K562 (cell line): ENCODE results near the gene RPRD1B. TPM values are rescaled to one million over a fixed set of nuclear protein-coding genes. Genes with fewer than 3 reads are reported as not detected.

Source experiments
- ATAC-seq: fragments of 200-7000 bp; cut with Tn5 transposase; 3 replicates; pipeline ENCODE4 v1.9.1; 2020; ENCODE audit warnings: moderate library complexity
- BruUV-seq: library from RNA; stranded (reverse); fragments of 400-500 nt; replicated peaks from 2 replicates; lab custom pipeline; 2021; lab: Mats Ljungman, UMichigan
- CTCF ChIA-PET: fragments of 300-600 bp; formaldehyde crosslinking; extraction: SDS; loops from one replicate; lab custom pipeline; 2021; ENCODE audit warnings: low intra/inter-chr PET ratio; lab: Yijun Ruan, JAX
- POLR2A ChIA-PET: fragments of 300-600, 350-650 bp; sonication (Branson Sonifier 250); formaldehyde crosslinking; extraction: SDS; loops from one replicate; lab custom pipeline; 2021; ENCODE audit warnings: antibody characterized with exemption, inconsistent platforms; lab: Yijun Ruan, JAX
- DNase-seq, 4 experiments: peaks; one replicate each; pipeline versions ENCODE4 v3.0.0 to v3.0.0-alpha.2; 2011 to 2018; ENCODE audit warnings: low spot score in 3 of 4, mixed read lengths in 3 of 4; ENCODE audit errors: extremely low read depth in 1 of 4
- FAIRE-seq: peaks from 2 replicates; lab custom pipeline; 2011; peaks lifted over from hg19 to GRCh38; lab: Jason Lieb, UNC
- H2AFZ ChIP-seq: 2 replicates; pipeline ENCODE4 v1.6.0; 2011; ENCODE audit warnings: low read depth, low read length, control low read depth, inconsistent platforms
- H3K27ac ChIP-seq: fragments of 200-600 bp; 3 replicates; pipeline ENCODE4 v1.8.0; 2011; ENCODE audit warnings: low read depth, mild to moderate bottlenecking, control low read depth, inconsistent platforms, low read length, moderate library complexity, mixed read lengths; ENCODE audit errors: extremely low read depth
- H3K27me3 ChIP-seq, 2 experiments: fragments of 300-600 bp in 1 of 2; 2 replicates in 1 of 2; 3 replicates in 1 of 2; pipeline versions ENCODE4 v1.6.0 to v1.8.0; 2011; ENCODE audit warnings: inconsistent platforms in 2 of 2, low read length in 2 of 2, mild to moderate bottlenecking in 1 of 2, mixed read lengths in 1 of 2, moderate library complexity in 1 of 2; ENCODE audit not compliant: control insufficient read depth in 2 of 2, insufficient read depth in 2 of 2
- H3K36me3 ChIP-seq: fragments of 300-600 bp; 3 replicates; pipeline ENCODE4 v1.8.0; 2011; ENCODE audit warnings: mild to moderate bottlenecking, low read length, inconsistent platforms; ENCODE audit not compliant: control insufficient read depth, insufficient read depth
- H3K4me1 ChIP-seq, 2 experiments: fragments of 200-600 bp in 1 of 2; replicated peaks in 1 of 2; 2 replicates in 1 of 2; 3 replicates in 1 of 2; pipeline versions ENCODE4 v1.5.1 to v1.8.0; 2011; ENCODE audit warnings: inconsistent platforms in 2 of 2, low read length in 2 of 2, mild to moderate bottlenecking in 1 of 2, mixed read lengths in 1 of 2, moderate library complexity in 1 of 2; ENCODE audit not compliant: control insufficient read depth in 2 of 2, insufficient read depth in 2 of 2
- H3K4me2 ChIP-seq: 2 replicates; pipeline ENCODE4 v1.6.1; 2011; ENCODE audit warnings: low read length, control low read depth, inconsistent platforms, mixed read lengths; ENCODE audit not compliant: insufficient read depth
- H3K4me3 ChIP-seq: fragments of 200-600 bp; sonication (generic), shearing (Covaris generic); 2 replicates; pipeline ENCODE4 v1.5.1; 2016; ENCODE audit warnings: control low read depth, inconsistent platforms
- H3K79me2 ChIP-seq: fragments of 200-600 bp; 3 replicates; pipeline ENCODE4 v1.8.0; 2011; ENCODE audit warnings: low read length, inconsistent platforms; ENCODE audit not compliant: control insufficient read depth, insufficient read depth
- H3K9ac ChIP-seq, 2 experiments: 2 replicates each; pipeline versions ENCODE4 v1.6.0 to v1.6.1; 2011; ENCODE audit warnings: low read depth in 2 of 2, low read length in 2 of 2, control low read depth in 1 of 2, inconsistent platforms in 1 of 2, mild to moderate bottlenecking in 1 of 2, mixed read lengths in 1 of 2; ENCODE audit not compliant: insufficient read depth in 1 of 2
- H3K9me1 ChIP-seq: one replicate; pipeline ENCODE4 v1.6.0; 2011; ENCODE audit warnings: inconsistent platforms, mild to moderate bottlenecking, low read length, moderate library complexity; ENCODE audit not compliant: control insufficient read depth, insufficient read depth
- H3K9me3 ChIP-seq: replicated peaks from 2 replicates; pipeline ENCODE4 v1.5.1; 2011; ENCODE audit warnings: low read depth, low read length, inconsistent platforms; ENCODE audit not compliant: control insufficient read depth, insufficient read depth
- H4K20me1 ChIP-seq: replicated peaks from 2 replicates; pipeline ENCODE4 v1.6.1; 2011; ENCODE audit warnings: low read length, inconsistent platforms, mixed read lengths; ENCODE audit not compliant: control insufficient read depth, insufficient read depth
- ADNP ChIP-seq: fragments of 200-800 bp; sonication (Bioruptor generic); IDR thresholded peaks from 2 replicates; pipeline ENCODE4 v1.6.1; 2016; ENCODE audit warnings: missing genetic modification characterization, missing compliant biosample characterization
- ARID1B ChIP-seq: fragments of 450-650 bp; IDR thresholded peaks from 2 replicates; pipeline ENCODE4 v1.6.1; 2016; ENCODE audit warnings: antibody characterized with exemption, mild to moderate bottlenecking, inconsistent platforms
- DACH1 ChIP-seq: fragments of 450-650 bp; IDR thresholded peaks from 2 replicates; pipeline ENCODE4 v1.6.1; 2018; ENCODE audit not compliant: partially characterized antibody
- LEF1 ChIP-seq: fragments of 450-650 bp; IDR thresholded peaks from 2 replicates; pipeline ENCODE4 v1.6.1; 2016; ENCODE audit warnings: mild to moderate bottlenecking
- NCOR1 ChIP-seq: fragments of 450-650 bp; IDR thresholded peaks from 2 replicates; pipeline ENCODE4 v1.6.1; 2016; ENCODE audit warnings: mild to moderate bottlenecking, moderate library complexity
- PBX2 ChIP-seq, 2 experiments: IDR thresholded peaks in 1 of 2; conservative IDR thresholded peaks in 1 of 2; 2 replicates each; pipeline ENCODE4 v1.6.1; 2016; ENCODE audit warnings: low read depth in 2 of 2, mild to moderate bottlenecking in 1 of 2, missing compliant biosample characterization in 1 of 2, missing genetic modification characterization in 1 of 2, moderate library complexity in 1 of 2
- SMARCA5 ChIP-seq: fragments of 450-650 bp; IDR thresholded peaks from 2 replicates; pipeline ENCODE4 v1.6.1; 2016
- ZNF121 ChIP-seq: sonication (generic); formaldehyde crosslinking; conservative IDR thresholded peaks from 2 replicates; pipeline ENCODE4 v1.8.0; 2022; ENCODE audit warnings: missing genetic modification reagents
- ZNF431 ChIP-seq: sonication (generic); formaldehyde crosslinking; IDR thresholded peaks from 2 replicates; pipeline ENCODE4 v1.8.0; 2022; ENCODE audit warnings: mild to moderate bottlenecking, missing genetic modification reagents
- WGBS: fragments of 100-300 bp; shearing (Covaris generic); methylation state at CpG from one replicate; pipeline ENCODE4 v1.1.6; 2016; ENCODE audit warnings: low coverage, mixed read lengths; ENCODE audit not compliant: insufficient coverage; ENCODE audit errors: missing lambda C conversion rate; 5-methylcytosine and 5-hydroxymethylcytosine counted together
- in situ Hi-C: fragments of 300-500 bp; cut with MboI; formaldehyde crosslinking; loops from 4 replicates; pipeline ENCODE4 v1.15.0; 2018; ENCODE audit warnings: inconsistent platforms, mixed read lengths
- intact Hi-C: fragments of 100-400 bp; cut with micrococcal nuclease; formaldehyde crosslinking; loops from 2 replicates; pipeline ENCODE4 v1.14.2; 2022
- polyA plus RNA-seq, 8 experiments: library from polyadenylated mRNA; depleted of rRNA in 4 of 8; stranded (reverse) in 5 of 8; unstranded in 3 of 8; fragments of >200 nt; fragmentation: Nextera tagmentation in 2 of 8; fragmentation: Illumina TruSeq in 1 of 8; extraction: Ambion mirVana in 2 of 8; extraction: Trizol in 1 of 8; gene quantifications; 2 replicates each; pipeline versions ENCODE4 v1.2.1 to v1.2.3, GENCODE V29; 2011 to 2014; ENCODE audit warnings: inconsistent platforms in 1 of 8, missing spikeins in 1 of 8
- total RNA-seq, 7 experiments: library from RNA; depleted of rRNA in 6 of 7; stranded (reverse); fragments of >200 nt in 6 of 7; fragmentation: Illumina TruSeq in 2 of 7; extraction: Trizol in 2 of 7; gene quantifications; 2 replicates each; pipeline versions ENCODE4 v1.2.1 to v1.2.3, GENCODE V29; 2011 to 2021; ENCODE audit warnings: low replicate concordance in 1 of 7
- TF ChIP-seq, protein P1 (sequence below): fragments of 450-650 bp; IDR thresholded peaks from 2 replicates; pipeline ENCODE4 v1.6.1; 2016

The RPRD1B gene
- total and polyA plus RNA-seq, 9 of the 15 experiments (the other 6 are each of a cell fraction or from before 2014, with no cell fraction given) = 5.5 to 43.0 (median 24.4) TPM

DNA sequence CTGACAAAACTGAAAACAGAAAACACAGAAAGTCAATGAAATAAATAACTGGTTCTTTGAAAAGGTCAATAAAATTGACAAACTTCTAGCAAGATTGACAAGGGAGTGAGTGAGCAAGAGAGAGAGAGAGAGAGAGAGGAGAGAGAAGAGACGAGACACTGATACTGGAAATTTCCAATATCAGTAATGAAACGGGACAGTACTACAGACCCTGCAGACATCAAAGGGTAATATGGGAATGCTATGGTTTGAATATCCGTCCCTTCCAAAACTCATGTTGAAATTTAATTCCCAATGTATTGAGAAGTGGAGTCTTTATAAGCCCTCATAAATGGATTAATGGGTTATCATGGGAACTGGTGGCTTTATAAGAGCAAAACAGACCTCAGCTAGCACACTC lies 4.1 kb upstream of the RPRD1B start:
- Histone ChIP-seq H3K27me3 (no peaks in the 10 kb centered on the region), H3K79me2 (peaks cover 99% of the 10 kb centered on the region), H3K27ac (0 out of 3 replicates have a peak overlapping the region, but pooled peaks have one; percentile 6), H3K9me3 (no peaks in the 10 kb centered on the region), H3K4me2 (peak overlapping the region; percentile 35; the same call in 1 of the 2 replicates), H3K36me3 (peaks cover 43% of the 10 kb centered on the region; the same call in 2 of the 3 replicates), H3K4me1 (peaks cover 17 to 22% of the 10 kb centered on the region in 2 experiments; a peak in 4 of 5 replicates), H2AFZ (no peak overlapping the region), H3K9ac (no peak overlapping the region), H3K4me3 (peak overlapping the region; percentile 2; the same call in 1 of the 2 replicates), H4K20me1 (no peaks in the 10 kb centered on the region; the same call in 1 of the 2 replicates), H3K9me1 (no peaks in the 10 kb centered on the region)
- 40% methylated on average over 3 of the region's 3 CpGs for WGBS
- ChIA-PET CTCF (no interaction called here), POLR2A (interaction anchor here (1.5 kb wide), 1 partner anchor 12 kb away, joined by 4 read pairs; no protein-coding TSS in a partner anchor)
- intact Hi-C loops = no loop called here
- TF ChIP-seq ZNF121 (CRISPR knock-in tag) = peak; percentile 71
- TF ChIP-seq DACH1 = peak; percentile 31
- TF ChIP-seq ADNP = no peak
- no peak for TF ChIP-seq ZNF431 (CRISPR knock-in tag)
- TF ChIP-seq PBX2 (CRISPR knock-in tag; IDR thresholded peaks at IDR 0.05; ENCODE audit: low read depth) = no peak
- 0 out of 2 replicates have a peak, but pooled peaks have one; percentile 13 for TF ChIP-seq PBX2 (tag; conservative IDR thresholded peaks at IDR 0.05; ENCODE audit: low read depth)
- 0 out of 2 replicates have a peak, but pooled peaks have one; percentile 16 for TF ChIP-seq SMARCA5
- no peak for TF ChIP-seq NCOR1
- peak; percentile 69 for TF ChIP-seq LEF1
- TF ChIP-seq, protein P1, sequence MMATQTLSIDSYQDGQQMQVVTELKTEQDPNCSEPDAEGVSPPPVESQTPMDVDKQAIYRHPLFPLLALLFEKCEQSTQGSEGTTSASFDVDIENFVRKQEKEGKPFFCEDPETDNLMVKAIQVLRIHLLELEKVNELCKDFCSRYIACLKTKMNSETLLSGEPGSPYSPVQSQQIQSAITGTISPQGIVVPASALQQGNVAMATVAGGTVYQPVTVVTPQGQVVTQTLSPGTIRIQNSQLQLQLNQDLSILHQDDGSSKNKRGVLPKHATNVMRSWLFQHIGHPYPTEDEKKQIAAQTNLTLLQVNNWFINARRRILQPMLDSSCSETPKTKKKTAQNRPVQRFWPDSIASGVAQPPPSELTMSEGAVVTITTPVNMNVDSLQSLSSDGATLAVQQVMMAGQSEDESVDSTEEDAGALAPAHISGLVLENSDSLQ = peak; percentile 29; the same call in 1 of the 2 replicates
- TF ChIP-seq ARID1B = 0 out of 2 replicates have a peak, but pooled peaks have one; percentile 14
- ATAC-seq = no peak
- FAIRE-seq = no peak
- BruUV-seq = no TSS peak
- DNase-seq = no peak
- in situ Hi-C loops = no loop called here
